Head of caudate nucleus (tissue), 42 donors: ENCODE measurements around the gene KRTAP27-1.

Experiments
- DNase-seq, 42 donors: peaks; one replicate each; pipeline versions ENCODE4 v3.0.0 to v3.0.0-alpha.2; 2020 to 2021; ENCODE audit warnings: mixed read lengths in 7 of 42
- intact Hi-C: fragments of 100-400 bp; cut with DNase I; formaldehyde crosslinking; loops from one replicate; pipeline ENCODE4 v1.15.0; 2022

The KRTAP27-1 gene

GRCh38 chr21:30306884-30307283, 30.6 kb downstream of the KRTAP27-1 start:
- no peak for DNase-seq

DNA sequence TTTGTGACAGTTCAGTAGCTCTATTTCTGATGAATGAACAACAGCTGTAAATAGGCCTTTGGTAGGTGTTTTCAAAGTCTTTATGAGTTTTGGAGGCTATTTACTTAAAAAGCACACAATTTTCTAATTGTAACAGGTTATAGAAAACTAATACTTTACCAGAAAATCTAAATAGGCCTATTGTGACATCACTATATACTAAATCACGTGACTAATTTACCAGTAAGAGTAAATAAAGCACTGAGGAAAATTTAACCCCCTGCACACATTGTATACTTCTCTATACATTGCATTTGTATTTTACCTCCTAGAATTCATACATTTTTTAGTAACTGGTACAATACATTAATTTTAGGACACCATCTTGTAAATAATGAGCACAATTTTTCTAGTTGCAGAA, 32.4 kb downstream of the KRTAP27-1 start:
- DNase-seq = no peak
- intact Hi-C loops = no loop called here

More at GRCh38 chr21:30306884-30307283, 30.6 kb downstream of the KRTAP27-1 start:
- intact Hi-C loops = no loop called here

GRCh38 chr21:30289215-30289614, 48.3 kb downstream of the KRTAP27-1 start, which contains the start of gene KRTAP25-1:
Gene KRTAP25-1, minus strand, starts transcription at chr21:30289514. Its CDS starts 24 bp downstream, at chr21:30289490.
- no peak for DNase-seq
- intact Hi-C loops = no loop called here
